Measurements from ENCODE around the gene STX11. TPM values are rescaled to one million over a fixed set of nuclear protein-coding genes. Genes with fewer than 3 reads are reported as not detected.
A peak's percentile ranks its signal among the peaks of the same experiment; 100 is the strongest.

STX11 gene
- total RNA-seq, 1 donor, result 3.5 TPM

DNA sequence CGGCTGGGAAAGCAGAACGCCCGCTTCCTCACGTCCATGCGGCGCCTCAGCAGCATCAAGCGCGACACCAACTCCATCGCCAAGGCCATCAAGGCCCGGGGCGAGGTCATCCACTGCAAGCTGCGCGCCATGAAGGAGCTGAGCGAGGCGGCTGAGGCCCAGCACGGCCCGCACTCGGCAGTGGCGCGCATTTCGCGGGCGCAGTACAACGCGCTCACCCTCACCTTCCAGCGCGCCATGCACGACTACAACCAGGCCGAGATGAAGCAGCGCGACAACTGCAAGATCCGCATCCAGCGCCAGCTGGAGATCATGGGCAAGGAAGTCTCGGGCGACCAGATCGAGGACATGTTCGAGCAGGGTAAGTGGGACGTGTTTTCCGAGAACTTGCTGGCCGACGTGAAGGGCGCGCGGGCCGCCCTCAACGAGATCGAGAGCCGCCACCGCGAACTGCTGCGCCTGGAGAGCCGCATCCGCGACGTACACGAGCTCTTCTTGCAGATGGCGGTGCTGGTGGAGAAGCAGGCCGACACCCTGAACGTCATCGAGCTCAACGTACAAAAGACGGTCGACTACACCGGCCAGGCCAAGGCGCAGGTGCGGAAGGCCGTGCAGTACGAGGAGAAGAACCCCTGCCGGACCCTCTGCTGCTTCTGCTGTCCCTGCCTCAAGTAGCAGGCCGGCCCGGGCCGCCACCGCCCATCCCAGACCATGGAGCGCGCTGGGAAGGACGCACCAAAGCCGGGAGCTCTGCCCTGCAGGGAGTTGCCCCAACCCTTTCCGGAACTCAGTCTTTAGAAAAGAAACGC lies 36.7 kb downstream of the STX11 start:
- TF ChIP-seq, protein P1, sequence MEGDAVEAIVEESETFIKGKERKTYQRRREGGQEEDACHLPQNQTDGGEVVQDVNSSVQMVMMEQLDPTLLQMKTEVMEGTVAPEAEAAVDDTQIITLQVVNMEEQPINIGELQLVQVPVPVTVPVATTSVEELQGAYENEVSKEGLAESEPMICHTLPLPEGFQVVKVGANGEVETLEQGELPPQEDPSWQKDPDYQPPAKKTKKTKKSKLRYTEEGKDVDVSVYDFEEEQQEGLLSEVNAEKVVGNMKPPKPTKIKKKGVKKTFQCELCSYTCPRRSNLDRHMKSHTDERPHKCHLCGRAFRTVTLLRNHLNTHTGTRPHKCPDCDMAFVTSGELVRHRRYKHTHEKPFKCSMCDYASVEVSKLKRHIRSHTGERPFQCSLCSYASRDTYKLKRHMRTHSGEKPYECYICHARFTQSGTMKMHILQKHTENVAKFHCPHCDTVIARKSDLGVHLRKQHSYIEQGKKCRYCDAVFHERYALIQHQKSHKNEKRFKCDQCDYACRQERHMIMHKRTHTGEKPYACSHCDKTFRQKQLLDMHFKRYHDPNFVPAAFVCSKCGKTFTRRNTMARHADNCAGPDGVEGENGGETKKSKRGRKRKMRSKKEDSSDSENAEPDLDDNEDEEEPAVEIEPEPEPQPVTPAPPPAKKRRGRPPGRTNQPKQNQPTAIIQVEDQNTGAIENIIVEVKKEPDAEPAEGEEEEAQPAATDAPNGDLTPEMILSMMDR (IDR thresholded peaks at IDR 0.05; ENCODE audit: insufficient read depth, low read length), result no peak
- no peak for DNase-seq (ENCODE audit: low read depth)
- H3K4me3 ChIP-seq (ENCODE audit: low read depth, low read length), result no peak overlapping the region

DNA sequence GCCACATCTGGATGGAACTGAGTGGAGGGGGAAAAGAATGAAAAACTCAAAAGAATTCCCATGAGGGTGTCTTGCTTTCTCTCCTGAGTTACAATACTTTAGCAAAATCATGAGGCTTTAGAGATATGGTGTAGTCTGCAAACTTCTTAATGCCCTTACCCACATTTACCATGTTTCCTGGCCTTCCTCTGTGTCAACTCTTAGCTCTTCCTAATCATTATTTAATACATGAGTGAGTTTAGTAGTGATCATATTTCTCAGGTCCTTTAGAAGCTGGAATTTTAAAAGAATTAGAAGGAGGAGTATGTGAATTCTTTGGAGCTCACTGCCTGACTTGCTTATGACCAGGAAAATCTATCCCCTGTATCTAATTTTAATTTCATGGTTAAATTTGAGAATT lies 39.0 kb downstream of the STX11 start:
- peak; percentile 13 for DNase-seq (ENCODE audit: low read depth)
- TF ChIP-seq, protein P1 (IDR thresholded peaks at IDR 0.05; ENCODE audit: insufficient read depth, low read length), result no peak
- H3K4me3 ChIP-seq (ENCODE audit: low read depth, low read length), result no peak overlapping the region

- DNase-seq (ENCODE audit: low read depth), result no peak
- TF ChIP-seq, protein P1 (IDR thresholded peaks at IDR 0.05; ENCODE audit: insufficient read depth, low read length), result no peak
- no peak overlapping the region for H3K4me3 ChIP-seq (ENCODE audit: low read depth, low read length)
Observed at GRCh38 chr6:144190080-144190479, 39.8 kb downstream of the STX11 start.

- DNase-seq (ENCODE audit: low read depth), result peak; percentile 87
- H3K4me3 ChIP-seq (ENCODE audit: low read depth, low read length), result no peak overlapping the region
- TF ChIP-seq, protein P1 (IDR thresholded peaks at IDR 0.05; ENCODE audit: insufficient read depth, low read length), result no peak
Observed at GRCh38 chr6:144190593-144190992, 40.3 kb downstream of the STX11 start.

DNA sequence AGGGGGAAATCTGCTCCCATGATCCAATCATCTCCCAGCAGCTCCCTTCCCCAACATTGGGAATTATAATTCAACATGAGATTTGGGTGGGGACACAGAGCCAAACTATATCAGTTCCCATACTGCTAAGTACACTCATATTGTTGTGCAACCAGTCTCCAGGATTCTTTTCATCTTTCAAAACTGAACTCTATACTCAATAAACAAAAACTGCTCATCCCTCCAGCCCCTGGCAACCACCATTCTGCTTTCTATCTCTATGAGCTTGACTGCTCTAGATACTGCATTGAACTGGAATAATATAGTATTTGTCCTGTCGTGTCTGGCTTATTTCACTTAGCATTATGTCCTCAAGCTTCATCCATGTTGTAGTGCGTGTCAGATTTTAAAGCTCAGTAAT lies 42.9 kb downstream of the STX11 start:
- no peak for DNase-seq (ENCODE audit: low read depth)
- H3K4me3 ChIP-seq (ENCODE audit: low read depth, low read length), result no peak overlapping the region
- TF ChIP-seq, protein P1 (IDR thresholded peaks at IDR 0.05; ENCODE audit: insufficient read depth, low read length), result no peak

GRCh38 chr6:144194293-144194810 lies 44.0 kb downstream of the STX11 start:
- no peak for DNase-seq (ENCODE audit: low read depth)
- TF ChIP-seq, protein P1 (IDR thresholded peaks at IDR 0.05; ENCODE audit: insufficient read depth, low read length), result no peak
- no peak overlapping the region for H3K4me3 ChIP-seq (ENCODE audit: low read depth, low read length)

Measured in fibroblast of the aortic adventitia (primary cell).